Adrenal gland (tissue), 12 donors: ENCODE results near the gene IPO13. TPM values are rescaled to one million over a fixed set of nuclear protein-coding genes. Genes with fewer than 3 reads are reported as not detected.

Experiments
- DNase-seq, 7 donors: peaks; one replicate each; pipeline ENCODE4 v3.0.0-alpha.2; 2019 to 2020
- H3K27ac ChIP-seq, 5 donors: fragments of 200-600 bp; sonication (generic) in 4 of 5; 1 replicate in 3 of 5; 2 replicates in 2 of 5; pipeline versions ENCODE4 v1.5.1 to v1.8.0; 2016 to 2020; ENCODE audit warnings: mild to moderate bottlenecking in 1 of 5
- H3K27me3 ChIP-seq: fragments of 200-600 bp; 2 replicates; pipeline ENCODE4 v1.8.0; 2021
- H3K36me3 ChIP-seq, 2 donors: fragments of 200-600 bp; replicated peaks in 1 of 2; 1 replicate in 1 of 2; 2 replicates in 1 of 2; pipeline versions ENCODE4 v1.5.1 to v1.8.0; 2018 to 2022
- H3K4me1 ChIP-seq, 2 donors: fragments of 200-600 bp; replicated peaks in 1 of 2; 1 replicate in 1 of 2; 2 replicates in 1 of 2; pipeline versions ENCODE4 v1.5.1 to v1.8.0; 2018 to 2021
- H3K4me3 ChIP-seq, 4 donors: fragments of 200-600 bp; sonication (generic) in 3 of 4; one replicate each; pipeline ENCODE4 v1.5.1; 2016 to 2018
- H3K9me3 ChIP-seq, 3 donors: fragments of 200-600 bp; sonication (generic) in 1 of 3; replicated peaks in 1 of 3; 1 replicate in 2 of 3; 2 replicates in 1 of 3; pipeline versions ENCODE4 v1.5.1 to v1.8.0; 2016 to 2021
- CTCF ChIP-seq, 6 experiments: fragments of 450-650 bp in 4 of 6; fragments of 200-600 bp in 2 of 6; sonication (generic) in 1 of 6; IDR thresholded peaks; 1 replicate in 5 of 6; 2 replicates in 1 of 6; pipeline versions ENCODE4 v1.5.1 to v1.8.0; 2016 to 2021; ENCODE audit warnings: antibody characterized with exemption in 6 of 6, mild to moderate bottlenecking in 2 of 6, moderate library complexity in 1 of 6
- POLR2A ChIP-seq, 2 donors: fragments of 450-650 bp; IDR thresholded peaks; one replicate each; pipeline ENCODE4 v1.6.1; 2017; ENCODE audit warnings: antibody characterized with exemption in 2 of 2, mild to moderate bottlenecking in 2 of 2, moderate library complexity in 1 of 2
- WGBS, 4 donors: extraction: QIAGEN DNeasy Blood & Tissue Kit in 2 of 4; methylation state at CpG; one replicate each; pipeline versions ENCODE4 v1.1.5 to v1.1.7; 2013 to 2017; 5-methylcytosine and 5-hydroxymethylcytosine counted together
- intact Hi-C, 2 donors: fragments of 100-400 bp; cut with DNase I; formaldehyde crosslinking; loops; one replicate each; pipeline versions ENCODE4 v1.14.1 to v1.15.0; 2022 to 2023
- polyA plus RNA-seq, 3 donors: library from polyadenylated mRNA; stranded (reverse); fragments of 200-250 nt in 2 of 3; fragments of 350-450 nt in 1 of 3; fragmentation: Illumina TruSeq in 1 of 3; extraction: RNeasy Lipid Tissue Mini Kit (QIAGEN cat#74804) in 1 of 3; gene quantifications; one replicate each; pipeline ENCODE4 v1.2.3, GENCODE V29; 2013 to 2014
- total RNA-seq, 9 donors: library from RNA; depleted of rRNA in 4 of 9; stranded (reverse); fragments of >200 nt in 4 of 9; fragments of 120-200 nt in 1 of 9; fragmentation: NEBNext Ultra II Directional in 1 of 9; extraction: Animal tissue kit (Norgen Biotek cat#: 25700) in 1 of 9; gene quantifications; one replicate each; pipeline versions ENCODE4 v1.1.0 to v1.2.4, GENCODE V29; 2013 to 2023
- donor health status: healthy with polysubstance abuse.
- donor health status: Bipolar disorder and iron deficiency.
- donor health status: DM: yes; HTN: yes; CAD: no.
- donor health status: DM: no; HTN: no; CAD: no.
- donor health status: DM: no; HTN: no; CAD: no.
- donor health status: DM: yes; HTN: yes; CAD: no.

Gene IPO13
- total and polyA plus RNA-seq, 12 donors = 32.2 to 78.1 (median 37.8) TPM

- TF ChIP-seq POLR2A (IDR thresholded peaks at IDR 0.05) (no peak), CTCF (IDR thresholded peaks at IDR 0.05) (peak in 1 of 6 experiments; percentile 6)
- 50 to 57% (median 52%) methylated on average over 5 of the region's 5 CpGs for WGBS, 4 donors
Measured at GRCh38 chr1:43934986-43935324, 11.8 kb upstream of the IPO13 start.

GRCh38 chr1:43935711-43936427 lies 10.9 kb upstream of the IPO13 start:
- Histone ChIP-seq H3K4me1 (peaks cover 8 to 15% of the 10 kb centered on the region in 2 donors), H3K9me3 (no peaks in the 10 kb centered on the region), H3K27me3 (no peaks in the 10 kb centered on the region), H3K27ac (no peak overlapping the region), H3K36me3 (no peaks in the 10 kb centered on the region), H3K4me3 (peak overlapping the region in 1 of 4 donors; percentile 47)
- intact Hi-C loops = loop anchor here (2.0 to 10.0 kb wide), 3 partner anchors 171 to 401 kb away; partner anchors contain the start of gene PTPRF (in 1 of the 2)
- DNase-seq = no peak
- TF ChIP-seq POLR2A (IDR thresholded peaks at IDR 0.05) = no peak
- no peak for TF ChIP-seq CTCF (IDR thresholded peaks at IDR 0.05)
- 12 to 67% (median 21%) methylated on average over 5 to 48 of the region's 48 CpGs for WGBS, 4 donors

More at GRCh38 chr1:43934986-43935324, 11.8 kb upstream of the IPO13 start:
- intact Hi-C loops = loop anchor here (2.0 to 10.0 kb wide), 4 partner anchors 170 to 408 kb away; partner anchors contain the start of gene PTPRF (in 1 of the 2)
- DNase-seq = no peak
- no peaks in the 10 kb centered on the region for H3K9me3 ChIP-seq
- H3K4me3 ChIP-seq = no peak overlapping the region
- H3K27me3 ChIP-seq = no peaks in the 10 kb centered on the region
- peaks cover 8 to 15% of the 10 kb centered on the region in 2 donors for H3K4me1 ChIP-seq
- H3K27ac ChIP-seq = no peak overlapping the region
- H3K36me3 ChIP-seq = no peaks in the 10 kb centered on the region

- intact Hi-C loops = loop anchor here in 1 of 2 donors (10.0 kb wide), 1 partner anchor 402 kb away; the partner anchor contains the start of gene PTPRF
- Histone ChIP-seq H3K4me3 (peak overlapping the region in 1 of 4 donors; percentile 47), H3K27ac (no peak overlapping the region), H3K36me3 (no peaks in the 10 kb centered on the region), H3K9me3 (no peaks in the 10 kb centered on the region), H3K4me1 (peaks cover 8 to 15% of the 10 kb centered on the region in 2 donors), H3K27me3 (no peaks in the 10 kb centered on the region)
- WGBS, 4 donors = 11 to 90% (median 35%) methylated on average over 2 to 56 of the region's 56 CpGs
- TF ChIP-seq CTCF (IDR thresholded peaks at IDR 0.05) (peak in 2 of 6 experiments; percentile 5 to 10), POLR2A (IDR thresholded peaks at IDR 0.05) (no peak)
- DNase-seq = peak in 3 of 7 donors; percentile 39 to 57 (median 43)
Measured at GRCh38 chr1:43936431-43937151, 10.2 kb upstream of the IPO13 start.

GRCh38 chr1:43937179-43937865 lies 9.4 kb upstream of the IPO13 start:
- 88 to 93% (median 90%) methylated on average over 6 to 8 of the region's 8 CpGs for WGBS, 4 donors
- Histone ChIP-seq H3K4me3 (no peak overlapping the region), H3K27me3 (no peaks in the 10 kb centered on the region), H3K27ac (no peak overlapping the region), H3K36me3 (no peaks in the 10 kb centered on the region), H3K9me3 (no peaks in the 10 kb centered on the region), H3K4me1 (peaks cover 8 to 15% of the 10 kb centered on the region in 2 donors)
- no peak for DNase-seq
- no peak for TF ChIP-seq CTCF (IDR thresholded peaks at IDR 0.05)
- TF ChIP-seq POLR2A (IDR thresholded peaks at IDR 0.05) = no peak
- intact Hi-C loops = loop anchor here in 1 of 2 donors (10.0 kb wide), 1 partner anchor 403 kb away; the partner anchor contains the start of gene PTPRF
